Activated CD4-positive, alpha-beta T cell treated with anti-CD3 and anti-CD28 coated beads for 36 hours (primary cell): ENCODE measurements around the gene ZNF197. TPM values are rescaled to one million over a fixed set of nuclear protein-coding genes. Genes with fewer than 3 reads are reported as not detected.

Source experiments
- total RNA-seq, 2 experiments: library from RNA; stranded (reverse); gene quantifications; one replicate each; pipeline ENCODE4 v1.2.3, GENCODE V29; 2021

The ZNF197 gene
- total RNA-seq, 2 experiments from 2014 or later: 10.9 to 11.6 TPM

Other genes with a start within 250 kb of the ZNF197 start
- gene ZNF445, start 147.4 kb upstream of the ZNF197 start, total RNA-seq: 10 to 100 TPM; 13.2 to 16.3 TPM
- gene ZKSCAN7, start 69.8 kb upstream of the ZNF197 start, total RNA-seq: 1 to 10 TPM; 2.0 TPM
- gene ZNF660, start 40.1 kb upstream of the ZNF197 start, total RNA-seq: under 1 TPM; 0.21 to 0.89 TPM
- gene ZNF35, start 23.7 kb downstream of the ZNF197 start, total RNA-seq: 1 to 10 TPM; 2.0 to 2.7 TPM
- gene ZNF502, start 87.6 kb downstream of the ZNF197 start, total RNA-seq: 1 to 10 TPM; 1.8 to 2.4 TPM
- gene ZNF501, start 104.6 kb downstream of the ZNF197 start, total RNA-seq: 1 to 10 TPM; 1.7 to 2.0 TPM
- 10 to 100 TPM; 40.2 to 74.1 TPM for gene KIAA1143, start 136.6 kb downstream of the ZNF197 start, total RNA-seq
- gene KIF15, start 136.8 kb downstream of the ZNF197 start, total RNA-seq: 10 to 100 TPM; 40.1 to 51.7 TPM
- gene TMEM42, start 236.9 kb downstream of the ZNF197 start, total RNA-seq: 10 to 100 TPM in 1 of 2 experiments, 1 to 10 TPM in 1; 7.6 to 10.9 TPM
- not detected for gene TGM4, start 249.6 kb downstream of the ZNF197 start, total RNA-seq